A549 (cell line): Measurements from ENCODE around the gene QRICH2. TPM values are rescaled to one million over a fixed set of nuclear protein-coding genes. Genes with fewer than 3 reads are reported as not detected.
A peak's percentile ranks its signal among the peaks of the same experiment; 100 is the strongest.

ENCODE experiments used
- ATAC-seq, 2 experiments: fragments of 200-7000 bp in 1 of 2; fragments of >200 bp in 1 of 2; cut with Nextera tagmentation in 1 of 2; cut with Tn5 transposase in 1 of 2; 3 replicates each; pipeline versions ENCODE4 v1.8.0 to v1.9.1; 2018 to 2020; ENCODE audit warnings: mild to moderate bottlenecking in 1 of 2, moderate library complexity in 1 of 2
- CTCF ChIA-PET: fragments of 300-600 bp; sonication (Branson Sonifier 250); formaldehyde crosslinking; extraction: SDS; loops from one replicate; lab custom pipeline; 2021; ENCODE audit warnings: antibody characterized with exemption, inconsistent platforms; lab: Yijun Ruan, JAX
- POLR2A ChIA-PET: fragments of 350-600 bp; formaldehyde crosslinking; extraction: SDS; loops from one replicate; lab custom pipeline; 2021; ENCODE audit warnings: antibody characterized with exemption, inconsistent platforms; lab: Yijun Ruan, JAX
- DNase-seq, 2 experiments: peaks; one replicate each; pipeline versions ENCODE4 v3.0.0 to v3.0.0-alpha.2; 2011 to 2016; ENCODE audit warnings: low read depth in 1 of 2, low spot score in 1 of 2
- FAIRE-seq: peaks from 2 replicates; lab custom pipeline; 2011; peaks lifted over from hg19 to GRCh38; lab: Jason Lieb, UNC
- H3K27ac ChIP-seq, 2 experiments: fragments of >200 bp; sonication (Bioruptor Twin); formaldehyde crosslinking; 3 replicates each; pipeline ENCODE4 v1.5.1; 2016 to 2017
- H3K4me1 ChIP-seq: fragments of >200 bp; sonication (Bioruptor Twin); formaldehyde crosslinking; 3 replicates; pipeline ENCODE4 v1.6.1; 2016
- H3K4me2 ChIP-seq: fragments of >200 bp; sonication (Bioruptor Twin); formaldehyde crosslinking; 3 replicates; pipeline ENCODE4 v1.6.1; 2016
- H3K4me3 ChIP-seq: fragments of >200 bp; sonication (Bioruptor Twin); formaldehyde crosslinking; 3 replicates; pipeline ENCODE4 v1.5.1; 2016
- H3K9me3 ChIP-seq: fragments of >200 bp; sonication (Bioruptor Twin); formaldehyde crosslinking; 3 replicates; pipeline ENCODE4 v1.6.1; 2016
- CEBPB ChIP-seq, 2 experiments: fragments of >200 bp in 1 of 2; sonication (Bioruptor Twin) in 1 of 2; formaldehyde crosslinking in 1 of 2; IDR thresholded peaks; 2 replicates each; pipeline ENCODE4 v1.6.1; 2012 to 2016
- CHD4 ChIP-seq: fragments of 200-600 bp; sonication (generic); IDR thresholded peaks from 2 replicates; pipeline ENCODE4 v1.6.1; 2016; ENCODE audit warnings: antibody characterized with exemption, mild to moderate bottlenecking, borderline replicate concordance
- EHF ChIP-seq: fragments of 250-450 bp; sonication (Bioruptor Pico); IDR thresholded peaks from 2 replicates; pipeline ENCODE4 v1.5.0; 2020; ENCODE audit warnings: mild to moderate bottlenecking
- FOSB ChIP-seq: fragments of 250-450 bp; sonication (Bioruptor Pico); IDR thresholded peaks from 2 replicates; pipeline ENCODE4 v1.5.0; 2020; ENCODE audit warnings: mild to moderate bottlenecking, moderate library complexity
- FOXS1 ChIP-seq: fragments of 250-450 bp; sonication (Bioruptor Pico); IDR thresholded peaks from 2 replicates; pipeline ENCODE4 v1.5.0; 2020; ENCODE audit warnings: mild to moderate bottlenecking, moderate library complexity
- JUNB ChIP-seq: fragments of >200 bp; sonication (Bioruptor Twin); formaldehyde crosslinking; IDR thresholded peaks from 2 replicates; pipeline ENCODE4 v1.6.1; 2016
- MAFK ChIP-seq: fragments of 450-650 bp; IDR thresholded peaks from 2 replicates; pipeline ENCODE4 v1.6.1; 2014; ENCODE audit not compliant: partially characterized antibody
- NR3C1 ChIP-seq: fragments of >200 bp; sonication (Bioruptor Twin); formaldehyde crosslinking; IDR thresholded peaks from 3 replicates; pipeline ENCODE4 v1.6.1; 2017
- PHF8 ChIP-seq: fragments of 200-600 bp; sonication (generic); IDR thresholded peaks from 2 replicates; pipeline ENCODE4 v1.6.1; 2016; ENCODE audit warnings: low read depth, mild to moderate bottlenecking, antibody characterized with exemption, moderate library complexity, borderline replicate concordance
- POLR2AphosphoS2 ChIP-seq: conservative IDR thresholded peaks from 2 replicates; pipeline ENCODE4 v1.6.1; 2012; ENCODE audit warnings: low read length, improper control_type of control experiment, inconsistent platforms
- RAD21 ChIP-seq, 2 experiments: fragments of >200 bp in 1 of 2; sonication (Bioruptor Twin) in 1 of 2; formaldehyde crosslinking in 1 of 2; IDR thresholded peaks in 1 of 2; conservative IDR thresholded peaks in 1 of 2; 2 replicates in 1 of 2; 3 replicates in 1 of 2; pipeline ENCODE4 v1.6.1; 2012 to 2018; ENCODE audit warnings: inconsistent platforms in 1 of 2
- RFX5 ChIP-seq: fragments of 450-650 bp; IDR thresholded peaks from 2 replicates; pipeline ENCODE4 v1.7.1; 2014; ENCODE audit warnings: antibody characterized with exemption, mild to moderate bottlenecking, moderate library complexity
- RNF2 ChIP-seq: fragments of 200-600 bp; sonication (generic); IDR thresholded peaks from 2 replicates; pipeline ENCODE4 v1.6.1; 2016; ENCODE audit warnings: low read depth, mild to moderate bottlenecking, antibody characterized with exemption, moderate library complexity, borderline replicate concordance
- SMC3 ChIP-seq: fragments of >200 bp; sonication (Bioruptor Twin); formaldehyde crosslinking; IDR thresholded peaks from 3 replicates; pipeline ENCODE4 v1.6.1; 2018; ENCODE audit warnings: inconsistent platforms
- TFCP2L1 ChIP-seq: fragments of 250-450 bp; sonication (Bioruptor Pico); IDR thresholded peaks from 2 replicates; pipeline ENCODE4 v1.5.0; 2021; ENCODE audit warnings: mild to moderate bottlenecking
- WGBS: methylation state at CpG from one replicate; pipeline ENCODE4 v1.1.6; 2017; ENCODE audit errors: missing lambda C conversion rate; 5-methylcytosine and 5-hydroxymethylcytosine counted together
- polyA plus RNA-seq, 4 experiments: library from polyadenylated mRNA; depleted of rRNA in 3 of 4; stranded (reverse); fragments of >200 nt; fragmentation: RNase III in 1 of 4; extraction: RNeasy Plus Mini Kit Qiagen cat#74134 plus additional on column Dnase treatment in 1 of 4; gene quantifications; 2 replicates in 3 of 4; 3 replicates in 1 of 4; pipeline ENCODE4 v1.2.3, GENCODE V29; 2011 to 2017
- TF ChIP-seq, protein P1 (sequence below): fragments of >200 bp; sonication (Bioruptor Twin); formaldehyde crosslinking; IDR thresholded peaks from 3 replicates; pipeline ENCODE4 v1.5.1; 2016
- TF ChIP-seq, protein P2 (sequence below): fragments of 250-450 bp; sonication (Bioruptor Pico); IDR thresholded peaks from 2 replicates; pipeline ENCODE4 v1.5.0; 2020; ENCODE audit warnings: low read depth, mild to moderate bottlenecking, moderate library complexity
- TF ChIP-seq, protein P3 (sequence below): IDR thresholded peaks from 2 replicates; pipeline ENCODE4 v1.6.1; 2012
- TF ChIP-seq, protein P4 (sequence below): fragments of 200-600 bp; sonication (generic); IDR thresholded peaks from 2 replicates; pipeline ENCODE4 v1.6.1; 2016; ENCODE audit warnings: antibody characterized with exemption, mild to moderate bottlenecking, moderate library complexity
- TF ChIP-seq, protein P5 (sequence below): fragments of 450-650 bp; IDR thresholded peaks from 2 replicates; pipeline ENCODE4 v1.6.1; 2014; ENCODE audit warnings: antibody characterized with exemption
- TF ChIP-seq, protein P6 (sequence below): IDR thresholded peaks from 2 replicates; pipeline ENCODE4 v1.6.1; 2012; ENCODE audit warnings: low read depth, borderline replicate concordance

The QRICH2 gene
- polyA plus RNA-seq, 2 of the 4 experiments (the other 2 are of a cell fraction): 0.57 to 0.88 TPM

DNA sequence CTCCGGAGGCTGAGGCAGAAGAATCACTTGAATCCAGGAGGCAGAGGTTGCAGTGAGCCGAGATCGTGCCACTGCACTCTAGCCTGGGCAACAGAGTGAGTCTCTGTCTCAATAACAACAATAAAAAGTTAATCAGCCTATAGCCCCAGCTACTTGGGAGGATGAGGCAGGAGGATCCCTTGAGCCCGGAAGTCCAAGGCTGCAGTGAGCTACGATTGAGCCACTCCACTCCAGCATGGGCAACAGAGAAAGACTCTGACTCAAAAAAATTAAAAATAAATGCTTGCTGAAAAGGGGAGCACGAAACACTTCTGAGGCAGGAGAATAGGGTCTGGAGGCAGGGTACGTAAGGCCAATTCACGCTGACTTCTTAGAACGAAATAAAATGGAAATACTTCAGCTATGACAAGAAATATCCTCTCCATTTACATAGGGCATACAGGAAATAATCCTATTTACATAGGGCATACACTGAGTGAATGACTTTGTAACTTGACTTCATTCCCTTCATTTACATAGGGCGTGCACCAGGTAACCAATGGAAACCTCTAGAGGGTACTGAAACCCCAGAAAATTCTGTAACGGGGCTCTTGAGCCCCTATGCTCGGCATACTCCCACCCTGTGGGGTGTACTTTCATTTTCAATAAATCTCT, 48.9 kb upstream of the QRICH2 start:
- H3K27ac ChIP-seq: no peak overlapping the region
- no peak overlapping the region for H3K4me3 ChIP-seq
- DNase-seq (no peak), ATAC-seq (no peak), FAIRE-seq (no peak)
- ChIA-PET CTCF (interaction anchor here (0.7 to 29.4 kb wide), 5 partner anchors 12 to 161 kb away, joined by 3 to 899 read pairs (median 5); partner anchors contain the start of gene SPHK1), POLR2A (no interaction called here)
- H3K4me1 ChIP-seq: peaks cover 12% of the 10 kb centered on the region; the same call in 2 of the 3 replicates
- H3K4me2 ChIP-seq: peak overlapping the region; percentile 13; the same call in 1 of the 3 replicates
- no peak for TF ChIP-seq FOSB
- no peak for TF ChIP-seq RNF2
- no peak for TF ChIP-seq RAD21 (conservative IDR thresholded peaks at IDR 0.05 in 1 of 2, IDR thresholded peaks at IDR 0.05 in 1 of 2)
- TF ChIP-seq, protein P1, sequence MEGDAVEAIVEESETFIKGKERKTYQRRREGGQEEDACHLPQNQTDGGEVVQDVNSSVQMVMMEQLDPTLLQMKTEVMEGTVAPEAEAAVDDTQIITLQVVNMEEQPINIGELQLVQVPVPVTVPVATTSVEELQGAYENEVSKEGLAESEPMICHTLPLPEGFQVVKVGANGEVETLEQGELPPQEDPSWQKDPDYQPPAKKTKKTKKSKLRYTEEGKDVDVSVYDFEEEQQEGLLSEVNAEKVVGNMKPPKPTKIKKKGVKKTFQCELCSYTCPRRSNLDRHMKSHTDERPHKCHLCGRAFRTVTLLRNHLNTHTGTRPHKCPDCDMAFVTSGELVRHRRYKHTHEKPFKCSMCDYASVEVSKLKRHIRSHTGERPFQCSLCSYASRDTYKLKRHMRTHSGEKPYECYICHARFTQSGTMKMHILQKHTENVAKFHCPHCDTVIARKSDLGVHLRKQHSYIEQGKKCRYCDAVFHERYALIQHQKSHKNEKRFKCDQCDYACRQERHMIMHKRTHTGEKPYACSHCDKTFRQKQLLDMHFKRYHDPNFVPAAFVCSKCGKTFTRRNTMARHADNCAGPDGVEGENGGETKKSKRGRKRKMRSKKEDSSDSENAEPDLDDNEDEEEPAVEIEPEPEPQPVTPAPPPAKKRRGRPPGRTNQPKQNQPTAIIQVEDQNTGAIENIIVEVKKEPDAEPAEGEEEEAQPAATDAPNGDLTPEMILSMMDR: no peak
- H3K9me3 ChIP-seq: no peaks in the 10 kb centered on the region
- 72% methylated on average over 12 of the region's 12 CpGs for WGBS

DNA sequence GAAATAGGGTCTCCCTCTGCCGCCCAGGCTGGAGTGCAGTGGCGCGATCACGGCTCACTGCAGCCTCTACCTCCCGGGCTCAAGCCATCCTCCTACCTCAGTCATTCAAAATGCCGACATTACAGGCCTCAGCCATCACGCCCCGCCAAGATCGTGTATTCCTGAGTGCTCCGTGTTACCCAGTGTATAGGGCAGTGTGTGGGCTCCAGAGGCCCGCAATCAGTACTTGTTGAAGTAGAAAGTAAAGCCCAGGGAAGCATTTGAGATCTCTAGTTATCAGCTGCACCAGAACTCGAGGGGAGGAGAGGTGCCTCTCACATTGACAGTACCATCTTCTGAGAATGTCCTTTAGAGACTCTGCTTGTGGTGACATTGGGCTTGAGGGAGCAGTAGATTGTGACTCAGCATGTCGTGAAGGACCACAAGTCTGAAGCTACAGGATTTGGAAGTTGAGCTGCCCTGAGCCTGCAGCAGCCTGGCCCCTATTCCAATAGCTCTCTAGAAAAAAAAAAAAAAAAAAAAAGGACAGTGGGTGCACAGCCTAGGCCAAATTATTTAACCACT, 46.8 kb upstream of the QRICH2 start:
- FAIRE-seq (no peak), ATAC-seq (no peak), DNase-seq (peak in 1 of 2 experiments; percentile 31)
- CTCF ChIA-PET: interaction anchor here (1.0 to 29.4 kb wide), 7 partner anchors 9 to 75 kb away, joined by 3 to 899 read pairs (median 15); partner anchors contain the start of gene SPHK1
- POLR2A ChIA-PET: interaction anchor here (0.6 to 2.0 kb wide), 2 partner anchors 15 to 43 kb away, joined by 3 to 11 read pairs; no protein-coding TSS in a partner anchor
- peak overlapping the region; percentile 83 for H3K4me3 ChIP-seq
- WGBS: 73% methylated on average over 13 of the region's 13 CpGs
- H3K9me3 ChIP-seq: no peaks in the 10 kb centered on the region
- peaks cover 18% of the 10 kb centered on the region; the same call in 2 of the 3 replicates for H3K4me1 ChIP-seq
- no peak for TF ChIP-seq SMC3
- TF ChIP-seq, protein P2, sequence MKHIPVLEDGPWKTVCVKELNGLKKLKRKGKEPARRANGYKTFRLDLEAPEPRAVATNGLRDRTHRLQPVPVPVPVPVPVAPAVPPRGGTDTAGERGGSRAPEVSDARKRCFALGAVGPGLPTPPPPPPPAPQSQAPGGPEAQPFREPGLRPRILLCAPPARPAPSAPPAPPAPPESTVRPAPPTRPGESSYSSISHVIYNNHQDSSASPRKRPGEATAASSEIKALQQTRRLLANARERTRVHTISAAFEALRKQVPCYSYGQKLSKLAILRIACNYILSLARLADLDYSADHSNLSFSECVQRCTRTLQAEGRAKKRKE (CRISPR knock-in tag): no peak
- no peak for TF ChIP-seq CEBPB (IDR thresholded peaks at IDR 0.05)
- no peak for TF ChIP-seq EHF (CRISPR knock-in tag)
- no peak for TF ChIP-seq FOXS1 (CRISPR knock-in tag)
- TF ChIP-seq RFX5: no peak
- TF ChIP-seq POLR2AphosphoS2: no peak
- no peak for TF ChIP-seq FOSB
- no peak for TF ChIP-seq JUNB
- TF ChIP-seq CHD4: no peak
- no peak for TF ChIP-seq PHF8
- TF ChIP-seq, protein P3, sequence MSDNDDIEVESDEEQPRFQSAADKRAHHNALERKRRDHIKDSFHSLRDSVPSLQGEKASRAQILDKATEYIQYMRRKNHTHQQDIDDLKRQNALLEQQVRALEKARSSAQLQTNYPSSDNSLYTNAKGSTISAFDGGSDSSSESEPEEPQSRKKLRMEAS: no peak
- no peak for TF ChIP-seq TFCP2L1 (CRISPR knock-in tag)
- TF ChIP-seq NR3C1: no peak
- TF ChIP-seq MAFK: no peak
- TF ChIP-seq, protein P4, sequence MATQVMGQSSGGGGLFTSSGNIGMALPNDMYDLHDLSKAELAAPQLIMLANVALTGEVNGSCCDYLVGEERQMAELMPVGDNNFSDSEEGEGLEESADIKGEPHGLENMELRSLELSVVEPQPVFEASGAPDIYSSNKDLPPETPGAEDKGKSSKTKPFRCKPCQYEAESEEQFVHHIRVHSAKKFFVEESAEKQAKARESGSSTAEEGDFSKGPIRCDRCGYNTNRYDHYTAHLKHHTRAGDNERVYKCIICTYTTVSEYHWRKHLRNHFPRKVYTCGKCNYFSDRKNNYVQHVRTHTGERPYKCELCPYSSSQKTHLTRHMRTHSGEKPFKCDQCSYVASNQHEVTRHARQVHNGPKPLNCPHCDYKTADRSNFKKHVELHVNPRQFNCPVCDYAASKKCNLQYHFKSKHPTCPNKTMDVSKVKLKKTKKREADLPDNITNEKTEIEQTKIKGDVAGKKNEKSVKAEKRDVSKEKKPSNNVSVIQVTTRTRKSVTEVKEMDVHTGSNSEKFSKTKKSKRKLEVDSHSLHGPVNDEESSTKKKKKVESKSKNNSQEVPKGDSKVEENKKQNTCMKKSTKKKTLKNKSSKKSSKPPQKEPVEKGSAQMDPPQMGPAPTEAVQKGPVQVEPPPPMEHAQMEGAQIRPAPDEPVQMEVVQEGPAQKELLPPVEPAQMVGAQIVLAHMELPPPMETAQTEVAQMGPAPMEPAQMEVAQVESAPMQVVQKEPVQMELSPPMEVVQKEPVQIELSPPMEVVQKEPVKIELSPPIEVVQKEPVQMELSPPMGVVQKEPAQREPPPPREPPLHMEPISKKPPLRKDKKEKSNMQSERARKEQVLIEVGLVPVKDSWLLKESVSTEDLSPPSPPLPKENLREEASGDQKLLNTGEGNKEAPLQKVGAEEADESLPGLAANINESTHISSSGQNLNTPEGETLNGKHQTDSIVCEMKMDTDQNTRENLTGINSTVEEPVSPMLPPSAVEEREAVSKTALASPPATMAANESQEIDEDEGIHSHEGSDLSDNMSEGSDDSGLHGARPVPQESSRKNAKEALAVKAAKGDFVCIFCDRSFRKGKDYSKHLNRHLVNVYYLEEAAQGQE: no peak
- TF ChIP-seq, protein P5, sequence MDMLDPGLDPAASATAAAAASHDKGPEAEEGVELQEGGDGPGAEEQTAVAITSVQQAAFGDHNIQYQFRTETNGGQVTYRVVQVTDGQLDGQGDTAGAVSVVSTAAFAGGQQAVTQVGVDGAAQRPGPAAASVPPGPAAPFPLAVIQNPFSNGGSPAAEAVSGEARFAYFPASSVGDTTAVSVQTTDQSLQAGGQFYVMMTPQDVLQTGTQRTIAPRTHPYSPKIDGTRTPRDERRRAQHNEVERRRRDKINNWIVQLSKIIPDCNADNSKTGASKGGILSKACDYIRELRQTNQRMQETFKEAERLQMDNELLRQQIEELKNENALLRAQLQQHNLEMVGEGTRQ: no peak
- TF ChIP-seq, protein P6, sequence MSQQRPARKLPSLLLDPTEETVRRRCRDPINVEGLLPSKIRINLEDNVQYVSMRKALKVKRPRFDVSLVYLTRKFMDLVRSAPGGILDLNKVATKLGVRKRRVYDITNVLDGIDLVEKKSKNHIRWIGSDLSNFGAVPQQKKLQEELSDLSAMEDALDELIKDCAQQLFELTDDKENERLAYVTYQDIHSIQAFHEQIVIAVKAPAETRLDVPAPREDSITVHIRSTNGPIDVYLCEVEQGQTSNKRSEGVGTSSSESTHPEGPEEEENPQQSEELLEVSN: no peak
- no peak for TF ChIP-seq RNF2
- peak overlapping the region; percentile 82 for H3K4me2 ChIP-seq
- peak overlapping the region; percentile 93 to 97; a peak in 5 of 6 replicates for H3K27ac ChIP-seq
